NCI-H2227 treated with DMSO at 0.1 percent for 48 hours (cell line): ENCODE measurements around the gene IL18RAP.

Source experiments
- DNase-seq: peaks from one replicate; lab custom pipeline; 2025; lab: John Stamatoyannopoulos, UW

The IL18RAP gene

GRCh38 chr2:102422910-102423309, at the start of gene IL18RAP:
Gene IL18RAP, plus strand, starts transcription at chr2:102423160. Its CDS starts 118 bp downstream, at chr2:102423278.
- DNase-seq = no peak

DNA sequence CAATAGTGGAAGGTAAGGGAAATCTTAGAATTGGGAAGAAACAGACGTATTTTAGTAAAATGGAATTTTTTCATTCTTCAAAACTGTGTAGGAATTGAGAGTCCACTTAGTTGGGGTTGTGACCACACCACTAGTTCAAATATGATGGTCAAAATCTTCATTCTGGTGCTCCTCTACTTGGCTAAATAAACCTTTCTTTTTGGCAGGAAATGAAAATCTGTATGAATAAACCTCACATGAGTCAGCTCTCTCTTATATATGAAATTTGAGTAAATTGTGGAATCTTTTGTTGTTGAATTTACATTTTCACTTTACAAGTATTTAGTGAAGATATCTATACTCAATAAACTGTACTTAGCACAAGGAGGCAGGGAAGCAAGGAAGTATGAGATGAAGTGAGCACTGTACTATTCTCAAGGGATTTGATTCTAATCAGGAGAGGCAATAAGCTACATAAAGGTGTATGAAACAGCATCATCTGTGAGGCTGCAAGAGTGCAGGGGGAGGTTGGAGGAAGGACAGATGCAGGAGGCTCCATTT, 46.8 kb upstream of the IL18RAP start:
- DNase-seq = no peak

DNA sequence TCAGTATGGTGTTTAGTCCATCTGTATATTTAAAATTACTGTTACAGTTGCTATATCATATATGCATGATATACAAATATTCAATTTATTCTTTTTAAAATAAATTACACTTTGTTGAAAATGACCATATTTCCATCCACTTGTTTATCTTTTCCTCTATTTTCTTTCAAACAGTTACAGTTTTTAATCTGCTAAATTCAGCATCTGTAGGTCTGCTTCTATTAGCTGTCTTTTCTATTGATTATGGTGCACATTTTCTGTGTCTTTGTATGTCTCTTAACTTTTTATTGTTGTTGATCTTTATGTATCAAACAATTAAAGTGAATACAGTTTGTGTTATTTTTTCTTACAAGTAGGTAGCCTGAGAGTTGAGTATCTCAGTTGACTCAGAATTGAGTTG, 39.2 kb upstream of the IL18RAP start:
- no peak for DNase-seq

DNA sequence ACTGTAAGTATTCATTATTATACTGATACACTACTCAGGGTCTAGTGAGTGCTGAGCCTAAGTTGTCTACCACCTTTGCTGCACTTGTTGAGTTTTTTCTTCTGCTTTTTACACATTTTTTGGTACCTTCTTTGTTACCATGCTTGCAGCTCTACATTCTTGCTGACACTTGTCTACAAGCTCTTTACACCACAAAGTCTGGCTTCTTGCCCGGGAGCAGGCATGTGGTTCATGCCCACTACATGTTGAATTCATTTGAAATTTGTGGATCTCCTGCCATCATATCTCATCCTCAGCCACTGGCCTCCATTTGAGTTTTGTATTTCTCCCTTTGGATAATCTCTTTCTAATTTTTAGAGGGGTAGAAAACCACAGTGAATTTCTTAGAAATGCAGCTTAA, 37.4 kb upstream of the IL18RAP start:
- DNase-seq = no peak

GRCh38 chr2:102386004-102386403, 37.0 kb upstream of the IL18RAP start:
- no peak for DNase-seq

DNA sequence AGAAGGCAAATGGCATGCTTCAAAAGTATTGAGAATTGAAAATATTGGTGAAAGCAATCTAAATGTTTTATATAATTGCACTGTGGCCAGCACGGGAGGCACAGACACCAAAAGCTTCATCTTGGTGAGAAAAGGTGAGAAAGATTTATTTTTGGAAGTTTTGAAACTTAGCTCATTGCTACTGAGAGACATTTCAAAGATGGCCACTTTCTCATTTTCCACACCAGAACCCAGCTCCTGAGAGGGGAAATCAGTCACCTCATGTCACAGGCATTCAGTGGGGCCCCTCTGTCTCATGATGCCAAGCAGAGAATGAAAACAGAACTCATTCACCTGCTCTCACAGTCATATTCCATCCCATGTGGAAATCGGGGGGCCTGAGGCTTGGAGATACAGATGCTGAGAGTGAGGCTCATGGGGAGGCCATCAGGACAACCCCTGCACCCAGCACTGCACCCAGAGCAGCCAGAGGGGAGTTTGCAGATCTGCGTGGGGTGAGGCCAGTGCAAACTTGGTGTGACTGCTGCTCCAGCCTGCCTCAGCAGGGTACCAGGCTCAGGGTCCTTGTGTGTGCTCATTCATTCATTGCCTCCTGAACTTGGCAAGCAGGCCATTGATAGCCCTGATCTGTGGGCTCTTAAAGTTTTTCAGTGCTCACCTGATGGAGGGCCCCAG, 36.0 kb upstream of the IL18RAP start:
- no peak for DNase-seq

DNA sequence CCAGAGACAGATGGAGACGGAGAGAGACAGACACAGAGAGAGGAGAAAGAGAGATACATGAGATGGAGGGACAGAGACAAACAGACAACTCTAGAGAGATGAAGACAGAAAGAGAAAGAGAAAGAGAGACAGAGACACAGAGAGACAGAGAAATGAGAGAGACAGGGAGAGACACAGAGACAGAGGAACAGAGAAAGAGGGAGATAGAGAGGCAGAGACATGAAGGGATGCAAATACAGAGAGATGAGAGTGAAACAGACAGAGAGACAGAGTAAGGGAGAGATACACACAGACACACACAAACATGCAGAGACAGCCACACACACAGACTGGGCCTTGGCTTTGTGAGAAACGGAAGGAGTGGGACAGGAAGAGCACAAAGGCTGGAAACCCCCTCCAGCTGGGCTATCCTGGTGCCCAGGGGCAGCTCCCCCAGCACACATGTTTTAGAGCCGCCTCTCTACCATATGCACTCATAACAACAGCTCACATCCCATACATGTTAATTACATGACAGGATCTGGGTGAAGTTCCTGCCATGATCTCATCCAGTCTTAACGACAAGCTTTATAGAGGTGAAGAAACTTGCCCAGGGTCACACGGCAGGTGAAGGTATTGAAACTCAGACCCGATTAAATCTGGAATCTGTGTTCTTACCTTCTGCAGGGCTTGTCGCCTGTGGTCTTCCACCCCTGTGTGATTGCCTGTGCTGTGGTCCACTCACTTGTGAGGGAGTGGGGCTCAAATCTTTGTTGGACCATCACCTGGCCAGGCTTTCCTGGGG, 35.0 kb upstream of the IL18RAP start:
- no peak for DNase-seq

DNA sequence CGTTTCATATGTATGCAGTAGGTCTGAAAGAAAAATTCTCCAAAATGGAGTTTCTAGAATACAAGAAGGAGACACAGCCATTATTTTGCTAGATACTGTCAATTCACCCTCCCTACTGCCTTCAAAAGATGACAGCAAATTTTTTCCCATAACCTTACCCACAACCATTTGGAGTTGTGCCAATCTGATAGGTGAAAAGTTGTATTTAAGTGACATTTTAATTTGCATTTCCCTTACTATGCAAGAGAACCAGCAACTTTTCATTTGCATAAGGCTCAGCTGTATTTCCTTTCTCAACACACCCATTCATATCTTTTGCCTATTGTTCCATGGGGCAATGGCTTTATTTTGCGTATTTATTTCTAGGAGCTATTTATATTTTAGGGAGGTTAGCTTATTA, 31.4 kb upstream of the IL18RAP start:
- no peak for DNase-seq

GRCh38 chr2:102392096-102392495, 30.9 kb upstream of the IL18RAP start:
- no peak for DNase-seq

DNA sequence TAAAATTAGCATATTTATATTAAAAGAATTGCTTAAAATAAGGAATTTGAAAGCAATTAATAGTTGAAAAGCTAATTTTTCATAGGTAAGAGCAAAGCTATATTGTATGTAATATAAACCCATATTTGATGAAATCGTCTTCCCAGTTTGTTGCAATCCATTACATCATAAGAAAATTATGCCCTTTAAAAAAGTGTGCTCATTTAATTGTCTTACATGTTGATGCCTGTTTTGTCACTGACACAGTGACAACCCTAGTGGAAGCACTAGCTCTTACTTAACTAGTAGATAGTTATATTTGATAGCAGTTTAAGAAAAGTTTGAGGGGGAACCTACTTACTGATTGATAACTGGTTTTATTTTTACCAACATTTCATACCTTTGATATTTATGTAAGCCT, 30.0 kb upstream of the IL18RAP start:
- DNase-seq = no peak

DNA sequence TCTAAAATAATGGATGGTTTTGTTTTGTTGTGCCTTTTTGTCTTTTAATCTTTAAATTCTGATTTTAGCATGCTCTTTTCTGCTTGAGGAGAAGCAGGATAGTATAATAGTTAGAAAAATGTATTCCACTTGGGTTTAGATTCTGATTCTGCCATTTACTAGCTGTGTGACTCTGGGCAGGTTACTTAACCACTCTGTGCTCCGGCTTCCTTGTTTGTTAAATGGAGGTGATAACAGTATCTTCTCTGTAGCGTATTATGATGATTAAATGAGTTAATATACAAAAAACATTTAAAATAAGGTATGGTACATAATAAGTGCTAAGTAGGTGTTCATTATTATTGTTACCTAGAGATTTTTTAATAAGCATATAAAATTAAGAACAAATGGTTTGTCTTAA, 26.9 kb upstream of the IL18RAP start:
- no peak for DNase-seq

GRCh38 chr2:102397209-102397608, 25.8 kb upstream of the IL18RAP start:
- no peak for DNase-seq

DNA sequence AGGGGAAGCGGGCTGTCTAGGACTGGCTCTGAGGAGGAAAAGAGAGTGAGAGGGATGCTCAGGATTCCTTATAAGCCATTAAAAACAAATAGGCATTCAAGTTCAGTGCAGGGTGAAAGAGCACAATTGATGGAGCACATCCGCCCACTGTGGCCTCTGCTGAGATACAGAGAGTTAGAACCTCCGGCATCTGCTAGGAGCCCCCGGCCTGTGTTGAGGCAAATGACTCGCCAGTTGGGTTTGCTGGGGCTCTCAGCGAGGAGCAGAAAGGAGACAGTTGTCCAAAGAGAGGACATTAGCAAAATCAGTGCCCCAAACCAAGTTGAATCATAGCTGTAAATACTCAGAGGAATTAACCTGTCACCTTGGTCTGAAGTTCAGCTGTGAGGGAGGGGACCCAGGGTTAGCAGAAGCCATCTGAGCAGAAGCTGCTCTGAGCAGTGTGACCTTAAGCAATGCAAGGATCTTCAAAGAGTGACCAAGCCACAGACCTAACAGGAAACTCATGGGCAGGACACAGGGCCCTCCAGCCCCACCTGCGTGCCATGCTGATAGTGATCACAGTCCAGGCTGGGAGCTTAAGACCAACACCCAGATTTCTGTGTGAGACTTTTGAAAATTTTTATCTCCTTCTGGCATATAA, 23.3 kb upstream of the IL18RAP start:
- DNase-seq = no peak

- no peak for DNase-seq
Measured at GRCh38 chr2:102401456-102401855, 21.5 kb upstream of the IL18RAP start.

GRCh38 chr2:102401865-102402264, 21.1 kb upstream of the IL18RAP start:
- DNase-seq = no peak

DNA sequence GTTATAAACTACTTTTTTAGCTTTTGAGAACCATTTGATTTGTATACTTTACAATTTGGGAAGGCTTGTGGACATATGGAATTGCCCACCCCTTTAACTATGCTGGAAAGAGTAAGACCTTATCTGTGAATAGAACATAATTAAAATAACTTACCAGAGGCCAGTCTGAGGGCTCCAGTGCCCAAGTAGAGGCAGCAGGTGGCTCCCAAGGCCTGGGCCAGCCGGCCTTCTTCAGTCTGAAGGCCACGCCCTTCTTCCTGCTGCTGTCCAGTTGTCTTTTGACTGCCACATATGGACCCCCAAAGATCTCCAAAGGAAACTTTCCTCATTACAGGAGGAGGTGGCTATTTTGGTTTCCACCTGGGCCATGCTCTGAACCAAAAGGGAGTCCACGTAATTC, 12.0 kb upstream of the IL18RAP start:
- no peak for DNase-seq

DNA sequence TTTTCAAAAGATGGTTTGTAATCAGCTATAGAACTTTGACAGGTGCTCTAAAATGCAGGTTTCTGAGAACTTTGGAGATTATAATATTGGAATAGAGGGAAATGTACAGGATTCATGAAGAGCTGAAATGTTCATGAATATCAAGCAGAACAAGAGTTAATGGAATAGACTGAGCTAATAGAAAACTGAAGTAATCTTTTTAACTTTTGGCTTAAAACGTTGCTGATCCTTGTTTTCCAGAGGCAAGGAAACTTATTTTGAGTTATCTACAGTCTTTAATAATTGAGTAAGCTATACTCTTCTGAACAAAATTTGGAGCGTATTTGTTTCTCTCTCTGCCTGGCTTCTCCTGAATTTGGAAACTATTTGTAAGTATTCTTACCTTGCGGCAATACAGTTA, 10.8 kb upstream of the IL18RAP start:
- DNase-seq = no peak

- DNase-seq = no peak
Measured at GRCh38 chr2:102417946-102418345, 5.0 kb upstream of the IL18RAP start.

DNA sequence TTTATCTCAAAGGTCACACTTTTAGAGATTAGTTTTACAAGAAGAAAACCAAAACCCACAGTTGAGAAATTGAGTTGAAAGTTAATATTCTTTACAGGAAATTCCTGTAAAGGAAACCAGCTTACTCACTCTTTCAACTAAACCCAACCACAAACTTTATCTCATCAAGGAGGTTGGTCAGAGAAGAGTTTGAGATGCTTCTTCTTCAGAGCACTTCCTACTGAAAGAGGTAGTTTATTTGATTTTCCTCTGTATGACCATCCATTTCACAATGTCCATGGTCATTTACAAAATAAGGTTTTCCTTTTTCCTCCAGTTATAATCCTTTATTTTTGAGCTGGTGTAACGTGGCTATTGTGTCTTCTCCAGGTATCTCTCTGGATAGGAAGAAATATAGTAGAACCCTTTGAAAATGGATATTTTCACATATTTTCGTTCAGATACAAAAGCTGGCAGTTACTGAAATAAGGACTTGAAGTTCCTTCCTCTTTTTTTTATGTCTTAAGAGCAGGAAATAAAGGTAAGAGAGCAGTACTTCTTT, 4.5 kb upstream of the IL18RAP start:
- no peak for DNase-seq

- DNase-seq = no peak
Measured at GRCh38 chr2:102420290-102420689, 2.7 kb upstream of the IL18RAP start.

- DNase-seq = no peak
Measured at GRCh38 chr2:102421890-102422759, 835 bp upstream of the IL18RAP start.

GRCh38 chr2:102423368-102423767, 408 bp downstream of the IL18RAP start:
- DNase-seq = no peak
